NCI-H146 treated with DMSO at 0.1 percent for 48 hours (cell line): Measurements from ENCODE around the gene KLHL2.

ENCODE experiments used
- DNase-seq: peaks from one replicate; lab custom pipeline; 2025; ENCODE audit not compliant: unreplicated experiment; lab: John Stamatoyannopoulos, UW

Gene KLHL2

DNA sequence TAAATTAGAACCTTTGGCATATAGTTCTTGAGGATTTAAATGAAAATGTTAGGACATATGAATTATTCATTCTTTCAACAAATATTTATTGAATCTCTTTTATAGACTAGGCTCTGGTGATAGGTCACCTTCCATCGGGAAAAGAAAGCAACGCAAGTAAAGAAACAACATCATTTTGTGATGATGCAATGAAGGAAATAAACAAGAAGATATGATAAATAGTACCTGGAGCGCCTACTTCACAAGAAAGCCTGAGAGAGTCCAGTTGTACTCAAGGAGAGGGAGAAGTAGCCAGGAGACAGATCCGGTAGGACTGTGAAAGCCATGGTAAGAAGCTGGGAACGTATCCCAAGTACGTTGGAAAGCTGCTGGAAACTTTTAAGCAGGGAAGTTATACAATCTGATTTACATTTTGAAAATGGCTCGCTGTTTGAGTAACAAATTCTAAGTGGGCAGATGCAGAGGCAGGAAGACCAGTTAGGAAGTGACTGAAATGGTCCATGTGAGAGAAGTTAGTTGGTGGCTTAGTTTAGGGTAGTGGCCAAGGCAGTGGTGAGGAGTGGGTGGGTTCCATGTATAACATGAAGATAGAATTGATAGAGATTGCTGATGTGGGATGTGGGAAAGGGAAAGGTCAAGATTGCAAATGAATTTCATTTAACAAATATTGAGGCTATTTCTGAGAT lies 153.8 kb downstream of the KLHL2 start:
- DNase-seq: no peak

DNA sequence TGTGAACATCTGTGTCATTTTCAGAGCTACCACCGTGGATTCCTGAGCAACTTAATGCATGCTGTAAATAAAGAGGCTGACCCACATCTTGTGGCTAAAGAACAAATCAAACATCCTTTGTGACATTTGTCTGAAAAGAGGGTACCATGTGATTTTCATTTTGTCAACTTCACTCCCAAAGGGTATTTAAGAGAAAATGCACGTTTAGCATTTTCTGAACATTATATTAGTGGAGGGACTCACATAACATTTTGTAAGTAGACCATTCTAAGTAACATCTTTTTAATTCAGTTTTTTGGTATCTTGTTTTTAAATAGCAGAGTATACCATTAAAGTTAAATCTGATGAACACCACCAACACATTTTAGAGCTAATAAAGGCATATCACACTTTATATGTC lies 154.4 kb downstream of the KLHL2 start:
- DNase-seq: no peak

DNA sequence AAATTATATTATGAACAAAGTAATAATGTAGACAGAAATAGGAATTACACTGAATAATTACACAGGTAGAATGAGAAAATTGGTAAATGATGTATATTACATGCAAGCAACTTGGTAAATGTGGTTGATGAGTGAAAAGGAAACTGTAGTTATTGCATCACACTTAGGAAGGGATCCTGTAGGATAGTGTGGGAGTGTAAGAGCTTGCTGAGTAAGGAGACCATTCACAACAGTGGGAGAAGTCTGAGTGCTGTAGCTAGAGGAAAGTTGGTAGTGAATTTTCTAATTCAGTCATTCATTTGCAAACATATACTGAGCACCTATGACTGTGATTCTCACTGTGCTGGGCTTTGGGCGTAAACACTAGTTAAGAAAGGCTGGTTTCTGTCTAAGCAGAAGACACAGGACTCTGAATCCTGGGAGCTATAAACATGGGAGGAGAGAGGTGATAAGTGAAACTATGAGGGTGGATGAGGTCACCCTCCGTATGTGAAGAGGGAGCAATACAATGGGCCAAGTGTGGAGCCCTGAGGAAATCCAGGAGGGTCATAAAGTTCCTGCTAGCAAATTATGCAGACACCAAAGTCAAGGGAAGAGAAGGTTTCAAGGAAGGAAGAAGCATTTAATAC lies 157.2 kb downstream of the KLHL2 start:
- DNase-seq: no peak

DNA sequence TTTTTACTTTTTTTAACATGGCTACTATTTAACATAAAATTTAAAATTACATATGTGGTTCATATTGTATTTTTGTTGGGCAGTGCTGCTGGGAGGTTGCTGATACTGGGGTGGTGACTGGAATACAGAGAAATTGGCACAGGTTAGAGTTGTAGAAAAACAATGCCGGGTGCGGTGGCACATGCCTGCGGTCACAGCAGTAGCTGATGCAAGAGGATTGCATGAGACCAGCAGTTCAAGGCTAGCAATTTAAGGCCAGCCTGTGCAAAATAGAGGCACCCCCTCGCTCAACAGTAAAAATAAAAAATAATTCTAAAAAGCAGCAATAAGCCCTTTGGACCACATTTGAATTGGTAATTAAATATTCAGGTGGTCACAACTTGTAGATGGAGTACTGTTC lies 159.7 kb downstream of the KLHL2 start:
- DNase-seq: no peak

DNA sequence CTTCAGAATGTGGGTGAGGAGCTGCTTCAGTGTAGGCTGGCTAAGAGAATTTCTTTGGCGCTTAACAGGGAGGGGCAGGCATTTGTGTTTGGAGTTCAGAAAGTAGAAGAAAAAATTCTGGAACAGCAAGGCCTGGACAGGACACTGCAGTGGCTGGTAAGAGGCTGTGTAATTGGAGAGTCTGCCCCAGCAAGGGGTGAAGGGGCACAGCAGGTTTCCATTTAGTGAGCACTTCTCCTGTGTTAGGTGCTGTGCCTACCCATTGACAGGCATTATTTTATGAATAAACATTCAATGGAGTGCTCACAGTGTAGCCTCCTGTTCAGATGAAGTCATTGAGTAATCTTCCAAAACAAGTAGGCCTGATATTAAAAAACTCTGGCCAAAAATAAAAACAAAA lies 160.8 kb downstream of the KLHL2 start:
- DNase-seq: peak; percentile 35

DNA sequence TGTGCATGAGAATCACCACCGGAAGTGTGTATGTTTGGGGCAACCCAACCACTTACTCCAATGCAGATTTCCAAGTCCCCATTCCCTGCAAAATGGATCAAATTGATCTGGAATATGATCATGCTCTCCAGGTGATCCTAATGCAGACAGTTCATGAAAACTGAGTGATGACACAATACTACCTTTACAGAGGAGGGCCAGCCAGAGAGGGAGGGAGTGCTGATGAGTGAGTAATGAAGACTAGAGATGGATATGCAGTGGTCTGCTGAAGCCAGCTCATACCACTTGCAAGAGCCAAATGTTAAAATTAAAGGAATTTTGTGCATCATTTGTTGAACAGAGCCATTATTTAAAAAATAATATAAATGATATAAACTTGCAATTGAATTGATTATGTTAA lies 161.2 kb downstream of the KLHL2 start:
- DNase-seq: no peak

DNA sequence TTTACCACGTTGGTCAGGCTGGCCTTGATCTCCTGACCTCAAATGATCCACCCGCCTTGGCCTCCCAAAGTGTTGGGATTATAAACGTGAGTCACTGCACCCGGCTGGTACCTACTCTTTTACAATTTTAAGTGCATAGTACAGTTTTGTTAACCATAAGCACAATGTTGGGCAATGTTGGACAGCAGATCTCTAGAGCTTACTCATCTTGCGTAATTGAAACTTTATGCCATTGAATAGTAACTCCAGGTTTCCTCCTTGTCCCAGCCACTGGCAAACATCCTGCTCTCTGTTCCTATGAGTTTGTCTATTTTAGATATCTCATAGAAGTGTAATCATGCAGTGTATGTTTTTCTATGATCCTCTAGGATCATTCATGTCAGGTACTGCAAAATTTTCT lies 162.2 kb downstream of the KLHL2 start:
- no peak for DNase-seq

DNA sequence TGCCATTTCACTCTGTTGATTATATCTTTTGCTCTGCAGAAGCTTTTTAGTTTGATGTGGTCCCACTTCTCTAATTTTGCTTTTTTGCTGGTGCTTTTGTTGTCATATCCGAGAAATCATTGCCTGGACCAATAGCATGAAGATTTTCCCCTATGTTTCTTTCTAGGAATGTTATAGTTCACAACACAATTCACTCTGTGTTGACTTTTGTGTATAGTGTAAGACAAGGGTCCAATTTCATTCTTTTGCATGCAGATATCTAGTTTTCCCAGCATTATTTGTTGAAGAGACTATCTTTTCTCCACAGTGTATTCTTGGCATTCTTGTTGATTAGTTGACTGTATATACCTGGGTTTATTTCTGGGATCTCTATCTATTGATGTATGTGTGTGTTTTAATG lies 163.2 kb downstream of the KLHL2 start:
- DNase-seq: no peak
